GM12874 (cell line): ENCODE results near the gene COL4A2.

Experiments
- TF ChIP-seq, protein P1 (sequence below): IDR thresholded peaks from 2 replicates; pipeline ENCODE4 v1.5.1; 2011; ENCODE audit warnings: low read depth, mild to moderate bottlenecking, control low read depth, low read length, moderate library complexity; ENCODE audit not compliant: insufficient read depth

Gene COL4A2

DNA sequence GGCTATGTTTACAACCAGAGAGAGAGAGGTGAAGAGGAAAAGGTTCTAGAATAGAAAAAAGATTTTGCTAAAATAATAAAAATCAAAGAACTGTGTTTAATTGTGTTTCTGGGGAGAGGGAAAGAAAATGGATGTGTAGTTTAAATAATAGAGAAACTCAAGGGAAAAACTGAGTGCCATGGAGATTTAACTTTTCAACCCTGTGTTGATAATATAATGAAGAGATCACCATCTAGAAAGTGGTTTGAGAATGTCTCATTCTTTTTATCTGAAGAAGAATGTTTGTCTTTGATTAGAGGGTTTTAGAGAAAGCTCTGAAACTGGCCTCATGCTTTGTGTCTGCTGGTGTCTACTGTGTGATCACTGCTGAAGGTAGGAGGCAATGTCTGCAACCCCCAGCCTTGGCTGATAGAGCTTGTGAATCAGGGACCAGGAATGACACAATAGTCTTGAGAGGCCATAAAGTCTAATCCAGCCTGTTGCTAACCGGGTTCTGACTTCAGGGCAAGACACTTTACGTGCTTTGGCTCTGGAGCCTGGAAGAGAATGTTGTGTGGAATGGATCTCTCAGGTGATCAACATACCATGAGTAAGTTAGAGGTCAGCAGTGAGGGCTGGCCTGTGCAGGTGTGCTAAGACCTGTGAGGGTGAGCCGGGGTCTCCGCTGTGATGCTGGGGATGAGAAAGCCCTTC is 5.4 kb downstream of the COL4A2 start:
- TF ChIP-seq, protein P1, sequence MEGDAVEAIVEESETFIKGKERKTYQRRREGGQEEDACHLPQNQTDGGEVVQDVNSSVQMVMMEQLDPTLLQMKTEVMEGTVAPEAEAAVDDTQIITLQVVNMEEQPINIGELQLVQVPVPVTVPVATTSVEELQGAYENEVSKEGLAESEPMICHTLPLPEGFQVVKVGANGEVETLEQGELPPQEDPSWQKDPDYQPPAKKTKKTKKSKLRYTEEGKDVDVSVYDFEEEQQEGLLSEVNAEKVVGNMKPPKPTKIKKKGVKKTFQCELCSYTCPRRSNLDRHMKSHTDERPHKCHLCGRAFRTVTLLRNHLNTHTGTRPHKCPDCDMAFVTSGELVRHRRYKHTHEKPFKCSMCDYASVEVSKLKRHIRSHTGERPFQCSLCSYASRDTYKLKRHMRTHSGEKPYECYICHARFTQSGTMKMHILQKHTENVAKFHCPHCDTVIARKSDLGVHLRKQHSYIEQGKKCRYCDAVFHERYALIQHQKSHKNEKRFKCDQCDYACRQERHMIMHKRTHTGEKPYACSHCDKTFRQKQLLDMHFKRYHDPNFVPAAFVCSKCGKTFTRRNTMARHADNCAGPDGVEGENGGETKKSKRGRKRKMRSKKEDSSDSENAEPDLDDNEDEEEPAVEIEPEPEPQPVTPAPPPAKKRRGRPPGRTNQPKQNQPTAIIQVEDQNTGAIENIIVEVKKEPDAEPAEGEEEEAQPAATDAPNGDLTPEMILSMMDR: no peak

DNA sequence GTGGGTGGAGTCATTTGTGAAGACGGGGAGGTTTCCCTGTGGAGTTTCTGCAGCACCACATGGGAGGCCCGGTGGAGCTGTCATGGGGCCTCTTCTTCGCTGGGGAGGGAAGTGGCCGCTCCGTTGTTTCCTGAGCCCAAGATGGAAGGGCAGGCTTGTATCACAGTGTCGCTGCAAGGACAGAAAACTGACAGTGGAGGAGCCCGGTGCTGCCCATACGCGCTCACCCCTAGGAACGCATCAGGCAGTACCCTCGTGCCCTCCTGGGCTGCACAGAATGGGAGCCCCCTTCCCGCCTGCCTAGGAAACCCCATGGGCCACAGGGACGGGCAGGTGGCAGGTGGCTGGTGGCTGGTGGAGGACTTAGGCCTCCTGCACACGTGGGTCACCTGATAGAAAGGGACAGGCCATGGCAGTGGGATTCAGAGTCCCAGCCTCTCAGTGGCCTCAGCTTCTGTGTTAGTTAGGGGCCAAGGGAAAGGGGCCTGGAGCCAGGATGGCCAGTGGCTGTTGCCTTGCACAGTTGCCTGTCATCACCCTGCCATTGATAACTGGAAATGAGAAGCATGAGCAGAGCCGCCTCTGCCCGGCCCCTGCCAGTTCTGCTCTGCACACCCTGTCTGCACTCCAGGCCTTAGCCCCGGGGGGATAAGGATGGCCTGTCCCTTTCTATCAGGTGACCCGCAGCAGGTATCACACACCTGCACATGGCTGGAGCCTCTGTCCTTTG is 7.6 kb downstream of the COL4A2 start:
- TF ChIP-seq, protein P1: no peak

DNA sequence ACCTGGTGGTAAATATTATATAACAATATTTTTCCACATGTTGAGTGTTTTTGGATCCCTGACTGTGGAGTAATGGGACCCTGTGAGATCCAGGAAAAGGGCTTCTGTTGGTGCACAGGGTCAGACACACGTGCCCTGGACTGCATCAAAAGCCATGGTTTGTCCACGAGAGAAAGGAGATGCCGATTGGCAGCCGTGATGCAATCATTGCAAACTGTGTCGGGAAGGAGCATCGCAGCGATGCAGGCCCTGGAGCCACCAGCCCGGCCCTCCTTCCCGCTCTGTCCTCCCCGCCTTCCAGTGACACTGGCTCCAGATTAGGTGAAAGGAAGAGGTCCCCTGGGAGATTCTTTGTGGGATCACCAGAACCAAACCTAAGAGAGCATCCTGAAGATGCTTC is 9.1 kb downstream of the COL4A2 start:
- TF ChIP-seq, protein P1: no peak

DNA sequence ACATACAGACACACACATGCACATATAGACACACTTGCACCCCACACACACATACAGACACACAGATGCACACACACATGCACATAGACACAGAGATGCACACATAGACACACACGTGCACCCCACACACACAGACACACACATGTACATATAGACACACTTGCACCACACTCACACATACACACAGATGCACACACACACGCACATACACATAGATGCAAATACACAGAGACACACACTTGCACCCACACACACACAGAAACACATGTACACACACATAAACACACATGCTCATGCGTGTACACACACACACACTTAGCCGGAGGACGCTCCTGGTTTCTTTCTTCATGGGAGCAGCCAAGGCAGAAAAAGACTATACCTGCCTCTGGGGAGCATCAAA is 10.0 kb downstream of the COL4A2 start:
- TF ChIP-seq, protein P1: no peak

DNA sequence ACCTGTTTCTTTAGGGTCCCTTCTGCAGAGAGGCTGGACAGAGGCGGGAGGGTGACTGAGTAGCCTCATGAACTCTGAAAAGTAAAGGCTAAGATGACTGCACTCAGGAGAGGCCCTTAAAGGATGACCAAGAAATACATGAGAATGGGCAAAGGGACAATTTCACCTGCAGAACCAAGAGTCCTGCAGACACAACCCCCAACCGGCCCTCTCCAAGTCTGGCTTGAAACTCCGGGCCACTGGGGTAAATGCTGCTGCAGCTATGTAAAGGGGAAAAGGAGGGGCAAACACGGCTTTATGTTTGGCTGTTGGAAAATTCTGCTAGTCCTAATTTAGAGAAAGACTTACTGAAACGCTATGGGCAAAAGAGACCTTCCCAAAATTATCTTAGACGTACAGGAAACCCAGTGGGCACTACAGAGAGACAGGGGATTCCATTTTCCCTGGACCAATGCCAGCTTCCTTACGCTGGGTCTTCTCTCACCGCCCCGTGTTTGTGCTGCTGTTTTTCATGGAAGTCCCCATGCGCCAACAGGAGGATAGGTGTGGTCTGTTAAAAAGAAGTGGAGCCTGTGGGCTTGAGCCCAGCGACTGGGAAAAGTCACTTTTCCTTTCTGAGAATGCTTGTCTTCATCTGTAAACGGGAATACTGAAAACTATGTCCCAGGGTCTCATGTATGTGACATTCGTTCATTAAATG is 10.6 kb downstream of the COL4A2 start:
- TF ChIP-seq, protein P1: no peak

DNA sequence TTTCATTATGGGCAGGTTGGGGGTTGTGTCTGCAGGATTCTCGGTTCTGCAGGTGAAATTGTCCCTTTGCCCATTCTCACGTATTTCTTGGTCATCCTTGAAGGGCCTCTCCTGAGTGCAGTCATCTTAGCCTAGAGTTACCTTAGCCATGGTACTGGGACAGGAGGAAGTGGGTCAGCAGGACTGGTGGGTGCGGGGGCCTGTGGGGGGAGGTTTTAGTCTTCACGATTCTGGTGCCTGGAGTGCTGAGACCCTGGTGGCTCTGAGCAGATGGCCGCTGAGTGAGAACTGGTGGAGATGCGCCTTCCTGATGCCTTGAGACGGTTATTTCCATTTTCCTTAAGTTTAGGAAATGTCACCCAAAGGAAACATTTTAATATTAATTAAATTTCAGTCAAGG is 11.8 kb downstream of the COL4A2 start:
- TF ChIP-seq, protein P1: no peak

DNA sequence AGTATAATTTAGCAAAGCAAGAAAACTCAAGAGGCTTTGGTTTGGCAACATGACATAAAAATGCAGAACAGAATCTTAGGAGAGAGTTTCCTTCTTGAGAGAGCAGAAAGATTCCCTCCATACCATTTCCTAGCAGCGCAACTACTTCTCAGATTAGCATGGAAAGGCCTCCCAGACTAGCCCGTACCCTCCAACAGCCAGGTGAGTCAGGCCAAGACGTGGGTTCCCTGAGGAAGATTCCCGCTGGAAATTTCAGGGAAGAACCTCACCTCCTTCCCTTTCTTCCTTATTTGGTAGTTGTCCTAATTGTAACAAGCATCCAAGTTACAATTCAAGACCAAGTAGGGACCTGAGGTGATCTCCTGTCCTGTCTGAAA is 12.3 kb downstream of the COL4A2 start:
- TF ChIP-seq, protein P1: no peak
